Breast epithelium (tissue), 3 donors: ENCODE results near the gene MPRIP.

Experiments used
- CTCF ChIP-seq, 3 donors: fragments of 450-650 bp; IDR thresholded peaks; one replicate each; pipeline ENCODE4 v1.5.1; 2016 to 2017; ENCODE audit warnings: antibody characterized with exemption in 3 of 3, mild to moderate bottlenecking in 3 of 3, moderate library complexity in 3 of 3
- POLR2A ChIP-seq: fragments of 450-650 bp; IDR thresholded peaks from one replicate; pipeline ENCODE4 v1.6.1; 2016; ENCODE audit warnings: antibody characterized with exemption, mild to moderate bottlenecking, moderate library complexity

GRCh38 chr17:17139972-17140589 lies 97.8 kb downstream of the MPRIP start:
- TF ChIP-seq POLR2A, result no peak
- TF ChIP-seq CTCF (IDR thresholded peaks at IDR 0.05), result no peak
